HG02678 (cell line): ENCODE data around the gene MC5R.

Source experiments
- ATAC-seq: cut with Tn5 transposase; IDR thresholded peaks from one replicate; pipeline ENCODE4 v1.9.1; 2021; ENCODE audit warnings: mild to moderate bottlenecking, moderate library complexity; ENCODE audit not compliant: unreplicated experiment

The MC5R gene

GRCh38 chr18:13823707-13824395 is at the start of gene MC5R:
TSS of gene MC5R (plus strand) at chr18:13824149. CDS start at chr18:13825766, 1,617 bp downstream.
- peak; percentile 93 for ATAC-seq

DNA sequence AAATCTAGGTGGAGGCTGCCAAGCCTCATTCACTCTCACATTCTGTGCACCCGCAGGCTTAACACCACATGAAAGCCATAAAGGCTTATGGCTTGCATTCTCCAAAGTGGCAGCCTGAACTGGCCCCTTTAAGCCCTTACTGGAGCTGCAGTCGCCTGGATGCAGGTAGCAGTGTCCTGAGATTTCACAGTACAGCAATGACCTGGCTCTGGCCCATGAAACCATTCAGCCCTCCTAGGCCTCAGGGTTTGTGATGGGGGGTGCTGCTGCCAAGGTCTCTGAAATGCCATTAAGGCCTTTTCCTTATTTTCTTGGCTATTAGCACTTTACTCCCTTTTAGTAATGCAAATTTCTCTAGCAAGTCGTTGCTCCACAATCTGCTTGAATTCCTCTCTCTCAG is 48.9 kb upstream of the MC5R start:
- ATAC-seq = no peak

- ATAC-seq = no peak
Measured at GRCh38 chr18:13791181-13791580, 32.8 kb upstream of the MC5R start.

GRCh38 chr18:13793819-13794218 is 30.1 kb upstream of the MC5R start:
- ATAC-seq = no peak

DNA sequence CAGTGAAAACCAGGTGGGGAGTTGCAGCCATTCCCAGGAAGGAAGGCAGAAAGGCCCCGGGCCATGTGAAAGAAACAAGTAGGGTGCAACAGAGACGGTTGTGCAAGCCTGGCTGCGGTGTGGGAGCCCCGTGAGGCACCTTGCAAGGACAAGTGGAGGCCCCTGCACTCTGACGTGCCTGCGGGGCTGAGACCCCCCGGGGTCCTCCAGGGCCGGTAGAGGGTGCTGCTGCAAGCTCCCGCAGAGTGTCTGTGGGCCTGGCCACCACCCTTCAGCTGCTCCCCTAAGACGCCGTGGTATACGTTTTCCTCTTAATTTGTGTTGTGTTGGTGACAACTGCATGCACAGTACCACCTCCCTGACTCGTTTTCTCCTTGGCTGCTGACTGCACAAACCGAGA is 27.4 kb upstream of the MC5R start:
- ATAC-seq = no peak

DNA sequence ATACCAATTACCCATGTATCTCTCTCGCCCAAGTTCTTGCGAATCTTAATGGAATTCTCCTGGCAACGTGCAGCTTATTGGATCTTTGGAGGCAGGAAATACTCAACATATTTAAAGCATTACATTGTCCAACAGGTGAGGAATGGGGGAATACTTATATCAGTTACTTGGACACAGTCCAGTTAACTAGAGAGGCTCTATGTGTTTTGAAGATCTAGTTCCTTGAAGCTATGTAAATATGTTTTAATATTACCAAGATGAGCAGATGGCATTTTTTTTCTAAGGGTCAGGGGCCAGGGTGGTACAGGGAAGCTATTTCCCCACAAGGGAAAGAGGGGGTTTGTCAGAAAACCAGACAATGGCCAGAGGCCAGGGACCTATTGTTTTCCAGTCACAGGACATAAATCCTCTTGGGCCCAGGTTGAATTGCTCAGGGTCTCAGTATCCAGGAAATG is 26.8 kb upstream of the MC5R start:
- no peak for ATAC-seq

- ATAC-seq = no peak
Measured at GRCh38 chr18:13799396-13799795, 24.6 kb upstream of the MC5R start.

DNA sequence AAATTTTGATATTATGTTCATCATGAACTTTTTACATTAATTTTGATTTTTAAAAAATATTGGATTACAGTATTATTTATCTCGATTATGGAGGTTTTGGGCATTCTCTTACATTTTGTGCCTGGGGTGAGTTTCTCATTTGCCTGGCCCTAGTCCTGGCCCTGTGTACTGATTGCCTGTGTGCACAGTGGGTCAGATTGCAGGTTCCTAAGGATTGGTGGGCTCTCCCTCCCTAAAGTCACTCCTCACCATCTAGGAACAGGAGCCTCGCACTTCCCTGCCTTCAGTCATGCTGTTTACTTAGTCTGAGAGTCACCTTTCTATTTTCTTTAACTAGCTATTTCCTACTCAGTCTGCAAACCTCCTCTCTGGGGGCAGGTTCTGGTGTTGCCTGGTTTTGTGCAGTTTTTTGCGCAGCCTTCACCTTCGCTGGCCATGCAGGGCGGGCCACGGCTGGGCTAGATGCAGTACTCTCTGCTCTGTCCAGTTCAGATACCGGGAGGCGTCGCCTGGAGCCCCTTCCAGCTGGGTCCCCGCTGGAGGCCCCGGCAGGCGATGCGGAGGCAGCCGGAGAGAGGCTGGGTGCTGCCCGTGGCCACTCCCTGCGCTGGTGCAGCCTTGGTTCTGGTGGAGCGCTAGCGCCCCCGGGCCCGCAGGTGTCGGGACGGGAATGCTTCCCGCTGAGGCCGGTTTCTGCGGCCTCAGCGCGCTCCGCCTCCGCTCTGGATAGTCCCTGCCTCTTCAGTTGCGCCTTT is 23.3 kb upstream of the MC5R start:
- no peak for ATAC-seq

DNA sequence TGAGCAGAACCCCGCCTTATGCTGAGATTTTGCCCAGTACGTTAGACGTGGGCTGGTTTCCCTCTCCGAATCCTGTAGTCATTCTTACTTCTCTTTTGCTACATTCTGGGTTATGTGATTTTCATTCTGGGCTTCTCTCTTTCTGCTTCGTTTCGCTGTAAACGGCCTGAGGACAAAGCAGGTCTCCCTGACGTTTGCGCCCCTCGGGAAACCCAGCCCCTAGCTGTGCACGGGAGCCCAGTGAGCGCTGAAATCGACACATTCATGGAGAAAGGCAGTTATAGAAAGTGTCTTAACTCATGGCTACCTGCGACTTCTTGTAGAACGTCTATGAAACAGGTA is 22.7 kb upstream of the MC5R start:
- ATAC-seq = no peak

- peak; percentile 58 for ATAC-seq
Measured at GRCh38 chr18:13804305-13804704, 19.6 kb upstream of the MC5R start.

DNA sequence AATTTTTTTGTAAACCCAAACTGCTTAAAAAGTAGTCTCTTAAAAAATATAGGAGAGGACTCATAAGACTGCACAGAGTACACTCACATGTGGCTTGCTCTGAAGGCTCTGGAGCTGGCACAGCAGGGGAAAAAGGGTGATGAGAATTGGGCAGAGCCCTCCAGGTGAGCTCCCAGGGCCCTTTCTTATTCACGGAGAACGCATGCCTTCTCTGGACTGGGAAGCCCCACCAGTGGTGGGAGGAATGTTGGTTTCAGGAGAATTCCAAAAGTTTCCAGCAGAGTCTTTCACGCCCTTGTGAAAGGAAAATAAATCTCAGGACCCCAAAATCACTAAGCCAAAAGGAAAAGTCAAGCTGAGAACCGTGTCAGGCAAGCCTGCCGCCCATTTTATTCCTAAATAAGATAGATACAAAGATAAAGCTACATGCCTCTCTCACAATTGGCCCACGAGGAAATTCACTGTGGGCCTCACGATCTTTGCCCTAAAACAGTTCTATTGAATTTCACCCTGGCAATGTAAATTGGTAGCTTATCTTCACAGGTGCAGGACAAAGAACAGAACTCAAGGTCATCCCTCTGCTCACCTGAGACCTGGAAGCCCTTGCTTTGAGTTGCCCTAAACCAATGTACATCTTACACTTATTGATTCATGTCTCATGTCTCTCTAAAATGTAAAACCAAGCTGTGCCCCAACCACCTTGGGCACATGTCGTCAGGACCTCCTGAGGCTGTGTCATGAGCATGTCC is 15.5 kb upstream of the MC5R start:
- ATAC-seq = no peak

DNA sequence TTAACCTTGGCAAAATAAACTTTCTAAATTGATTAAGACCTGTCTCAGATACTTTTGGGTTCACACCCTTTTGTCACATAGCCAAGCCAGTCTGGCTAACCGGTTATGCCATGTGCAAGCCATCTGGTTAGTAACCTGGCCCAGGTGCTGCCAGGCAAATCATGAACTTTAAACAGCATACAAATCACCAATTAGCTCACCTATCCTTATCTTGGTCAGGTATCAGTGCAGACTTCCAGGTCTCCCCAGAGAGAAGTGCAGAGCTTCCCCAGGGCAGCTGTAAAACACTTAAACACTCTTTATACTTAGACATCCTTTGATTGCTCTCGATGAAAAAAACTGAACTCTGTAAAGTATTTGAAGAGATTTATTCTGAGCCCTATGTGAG is 14.9 kb upstream of the MC5R start:
- no peak for ATAC-seq

DNA sequence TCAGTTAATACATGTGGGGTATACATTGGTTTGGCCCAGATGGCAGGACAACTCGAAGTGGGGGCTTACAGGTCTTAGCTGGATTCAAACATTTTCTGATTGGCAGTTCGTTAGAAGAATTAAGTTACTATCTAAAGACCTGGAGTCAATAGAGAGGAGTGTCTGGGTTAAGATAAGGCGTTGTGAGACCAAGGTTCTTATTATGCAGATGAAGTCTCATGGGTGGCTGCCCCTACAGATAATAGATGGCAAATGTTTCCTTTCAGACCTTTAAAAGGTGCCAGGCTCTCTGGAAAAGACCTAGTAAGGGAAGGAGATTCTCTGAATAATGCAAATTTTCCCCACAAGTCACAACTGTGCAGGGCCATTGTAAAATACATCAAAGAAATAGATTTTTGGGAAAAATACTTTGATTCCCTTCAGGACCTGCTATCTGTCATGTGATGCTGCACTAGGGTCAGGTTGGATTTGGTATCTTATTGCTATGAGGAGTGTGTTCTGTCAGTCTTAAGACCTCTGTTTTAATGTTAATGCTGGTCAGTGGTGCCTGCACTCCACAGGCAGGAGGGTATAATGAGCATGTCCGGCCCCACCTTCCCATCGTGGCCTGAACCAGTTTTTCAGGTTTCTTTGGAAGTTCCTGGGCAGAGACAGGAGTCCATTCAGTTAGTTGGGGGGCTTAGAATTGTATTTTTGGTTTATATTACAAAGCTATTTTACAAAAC is 14.3 kb upstream of the MC5R start:
- ATAC-seq = no peak

DNA sequence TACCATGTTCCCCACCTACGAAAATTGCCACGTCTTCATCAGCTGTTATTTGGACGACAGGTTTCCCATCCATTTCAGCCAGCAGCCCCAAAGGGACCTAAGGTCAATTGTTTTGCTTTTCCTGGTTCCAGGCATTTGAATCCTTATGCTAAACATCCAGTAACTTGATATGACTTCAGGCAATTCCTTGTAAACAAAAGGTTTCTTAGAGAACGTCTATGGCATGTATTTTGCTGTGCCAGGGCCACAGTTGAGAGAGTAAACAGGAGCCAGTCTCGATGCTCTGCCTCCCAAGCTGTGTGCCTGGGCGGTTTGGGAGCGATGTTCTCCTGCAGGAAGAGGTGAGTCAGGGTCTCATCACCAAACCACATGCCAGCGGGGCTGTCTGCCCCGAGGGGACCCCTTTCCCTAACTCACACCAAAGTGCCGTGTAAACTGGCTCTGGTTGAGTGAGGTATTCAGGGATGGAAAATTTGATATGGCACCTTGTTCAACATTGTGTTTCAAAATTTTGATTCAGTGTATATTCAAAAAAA is 12.9 kb upstream of the MC5R start:
- no peak for ATAC-seq

DNA sequence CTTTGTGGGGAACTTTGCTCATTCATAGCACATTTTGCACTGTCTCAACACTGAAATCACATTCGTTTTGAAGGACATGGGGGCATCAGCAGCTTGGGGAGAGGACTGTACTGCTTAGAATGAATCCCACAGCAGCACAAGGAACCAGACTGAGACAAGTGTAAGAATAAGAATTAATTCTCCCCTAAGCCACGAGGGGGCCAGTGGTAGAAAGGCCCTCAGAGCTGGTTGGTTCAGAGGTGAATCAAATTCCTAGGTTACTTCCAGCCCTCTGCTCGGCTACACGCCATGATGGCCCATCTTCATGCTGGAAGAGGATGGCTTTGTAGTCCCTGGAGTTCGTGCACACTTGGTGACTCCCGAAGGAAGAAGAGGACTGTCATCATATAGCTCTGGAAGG is 12.0 kb upstream of the MC5R start:
- ATAC-seq = no peak

DNA sequence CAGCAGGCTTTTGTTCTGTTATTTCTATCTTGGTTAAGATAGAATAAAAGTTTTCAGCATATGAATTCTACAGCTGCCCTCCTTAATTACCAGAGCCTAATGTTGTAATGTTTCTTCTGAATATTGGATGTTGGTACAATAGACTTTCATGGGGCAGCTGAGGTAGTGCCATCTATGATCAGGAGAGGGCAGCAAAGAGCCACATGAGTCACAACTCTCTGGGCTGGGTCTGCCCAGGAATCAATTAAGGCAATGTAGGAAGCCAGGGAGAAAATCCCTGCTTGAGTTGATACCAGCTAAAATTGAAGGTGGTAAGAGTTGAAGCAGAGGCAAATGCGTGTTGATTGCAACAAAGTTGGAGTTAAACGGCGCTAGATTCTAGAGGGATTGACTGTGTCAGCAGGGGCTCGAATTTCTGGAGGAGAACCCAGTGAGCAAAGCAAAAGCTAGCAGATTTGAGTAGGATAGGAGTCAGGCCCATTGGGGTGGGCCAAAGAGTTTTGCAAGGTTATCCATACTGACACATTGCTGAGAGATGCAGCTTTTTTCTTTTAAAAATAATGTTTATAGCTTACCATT is 10.6 kb upstream of the MC5R start:
- peak; percentile 79 for ATAC-seq

DNA sequence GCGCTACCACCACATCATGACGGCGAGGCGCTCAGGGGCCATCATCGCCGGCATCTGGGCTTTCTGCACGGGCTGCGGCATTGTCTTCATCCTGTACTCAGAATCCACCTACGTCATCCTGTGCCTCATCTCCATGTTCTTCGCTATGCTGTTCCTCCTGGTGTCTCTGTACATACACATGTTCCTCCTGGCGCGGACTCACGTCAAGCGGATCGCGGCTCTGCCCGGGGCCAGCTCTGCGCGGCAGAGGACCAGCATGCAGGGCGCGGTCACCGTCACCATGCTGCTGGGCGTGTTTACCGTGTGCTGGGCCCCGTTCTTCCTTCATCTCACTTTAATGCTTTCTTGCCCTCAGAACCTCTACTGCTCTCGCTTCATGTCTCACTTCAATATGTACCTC is 2.3 kb downstream of the MC5R start:
- ATAC-seq = no peak

GRCh38 chr18:13831864-13832508 is 8.0 kb downstream of the MC5R start:
- no peak for ATAC-seq

DNA sequence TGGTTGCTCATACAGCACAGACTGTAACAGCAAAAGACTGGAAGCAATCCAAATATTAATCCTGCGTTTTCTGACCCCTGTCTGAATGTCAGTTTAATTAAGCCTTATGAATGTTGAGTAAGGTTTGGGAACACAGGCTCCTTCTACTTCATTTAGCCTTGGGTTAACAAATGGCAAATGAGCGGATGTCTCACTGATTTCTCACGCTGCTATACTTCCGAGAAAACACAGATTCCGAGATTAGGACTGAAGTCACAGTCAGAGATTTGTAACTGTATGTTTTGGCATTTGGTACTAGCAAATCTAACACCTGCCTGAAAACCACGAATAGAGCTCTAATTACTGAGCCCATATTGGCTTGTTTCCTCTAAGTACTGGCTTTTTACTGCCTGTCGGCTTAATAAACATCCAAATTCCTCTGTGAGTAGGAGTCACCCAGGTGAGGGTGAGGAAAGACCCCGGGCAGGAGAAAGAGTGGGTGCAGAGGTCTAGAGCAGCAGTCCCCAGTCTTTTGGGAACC is 10.6 kb downstream of the MC5R start:
- no peak for ATAC-seq

- no peak for ATAC-seq
Measured at GRCh38 chr18:13835202-13835601, 11.3 kb downstream of the MC5R start.
